Tibial nerve (tissue), 4 donors: ENCODE data around the gene GALNT10. TPM values are rescaled to one million over a fixed set of nuclear protein-coding genes. Genes with fewer than 3 reads are reported as not detected.

ENCODE experiments used
- DNase-seq, 2 donors: peaks; one replicate each; pipeline ENCODE4 v3.0.0-alpha.2; 2019; ENCODE audit warnings: low spot score in 2 of 2
- H3K27ac ChIP-seq, 4 donors: fragments of 200-600 bp; sonication (generic) in 3 of 4; one replicate each; pipeline ENCODE4 v1.5.1; 2017 to 2019; ENCODE audit warnings: mild to moderate bottlenecking in 1 of 4
- H3K27me3 ChIP-seq, 2 donors: fragments of 200-600 bp; sonication (generic) in 1 of 2; one replicate each; pipeline versions ENCODE4 v1.5.1 to v1.6.0; 2017 to 2019
- H3K36me3 ChIP-seq, 3 donors: fragments of 200-600 bp; sonication (generic); one replicate each; pipeline ENCODE4 v1.5.1; 2018 to 2019
- H3K4me1 ChIP-seq, 4 donors: fragments of 200-600 bp; sonication (generic) in 3 of 4; one replicate each; pipeline ENCODE4 v1.5.1; 2017 to 2019
- H3K4me3 ChIP-seq, 4 donors: fragments of 200-600 bp; sonication (generic) in 3 of 4; one replicate each; pipeline ENCODE4 v1.5.1; 2017 to 2019; ENCODE audit warnings: mild to moderate bottlenecking in 1 of 4, moderate library complexity in 1 of 4
- H3K9me3 ChIP-seq, 4 donors: fragments of 200-600 bp; sonication (generic) in 3 of 4; one replicate each; pipeline ENCODE4 v1.5.1; 2017 to 2019
- CTCF ChIP-seq, 5 experiments: fragments of 200-600 bp in 3 of 5; fragments of 450-650 bp in 2 of 5; sonication (generic) in 3 of 5; IDR thresholded peaks; one replicate each; pipeline ENCODE4 v1.5.1; 2016 to 2019; ENCODE audit warnings: antibody characterized with exemption in 5 of 5, mild to moderate bottlenecking in 3 of 5, moderate library complexity in 2 of 5
- EP300 ChIP-seq, 2 donors: sonication (generic); formaldehyde crosslinking; IDR thresholded peaks; one replicate each; pipeline ENCODE4 v1.6.1; 2017; ENCODE audit warnings: antibody characterized with exemption in 2 of 2, mild to moderate bottlenecking in 1 of 2
- POLR2A ChIP-seq, 2 donors: fragments of 450-650 bp; IDR thresholded peaks; one replicate each; pipeline ENCODE4 v1.6.1; 2017; ENCODE audit warnings: antibody characterized with exemption in 2 of 2, mild to moderate bottlenecking in 2 of 2, moderate library complexity in 2 of 2
- WGBS, 2 donors: methylation state at CpG; one replicate each; pipeline ENCODE4 v1.1.5; 2018; 5-methylcytosine and 5-hydroxymethylcytosine counted together
- total RNA-seq, 4 donors: library from RNA; depleted of rRNA; stranded (reverse); fragments of >200 nt; gene quantifications; one replicate each; pipeline ENCODE4 v1.1.0, GENCODE V29; 2016

GALNT10 gene
- total RNA-seq, 4 donors from 2014 or later: 24.1 to 41.2 (median 26.7) TPM

GRCh38 chr5:154295551-154295950 is 105.0 kb downstream of the GALNT10 start:
- no peak for TF ChIP-seq CTCF (IDR thresholded peaks at IDR 0.05)
- no peak for TF ChIP-seq POLR2A (IDR thresholded peaks at IDR 0.05)
- TF ChIP-seq EP300 (IDR thresholded peaks at IDR 0.05): no peak
- no peak for DNase-seq
- Histone ChIP-seq H3K4me1 (no peaks in the 10 kb centered on the region), H3K27ac (no peak overlapping the region), H3K36me3 (peaks cover 0 to 51% (median 0%) of the 10 kb centered on the region in 3 donors), H3K4me3 (no peak overlapping the region), H3K27me3 (no peaks in the 10 kb centered on the region), H3K9me3 (no peaks in the 10 kb centered on the region)
- 94 to 100% methylated on average over 1 of the region's 1 CpG for WGBS, 2 donors

- Histone ChIP-seq H3K9me3 (no peaks in the 10 kb centered on the region), H3K36me3 (peaks cover 0 to 53% (median 0%) of the 10 kb centered on the region in 3 donors), H3K4me3 (no peak overlapping the region), H3K27ac (no peak overlapping the region), H3K4me1 (peaks cover 0 to 5% (median 0%) of the 10 kb centered on the region in 4 donors), H3K27me3 (no peaks in the 10 kb centered on the region)
- TF ChIP-seq POLR2A (IDR thresholded peaks at IDR 0.05) (no peak), CTCF (IDR thresholded peaks at IDR 0.05) (no peak), EP300 (IDR thresholded peaks at IDR 0.05) (no peak)
- WGBS, 2 donors: 85 to 89% methylated on average over 6 of the region's 6 CpGs
- DNase-seq: no peak
Measured at GRCh38 chr5:154296525-154297159, 106.1 kb downstream of the GALNT10 start.

- peaks cover 0 to 57% (median 0%) of the 10 kb centered on the region in 3 donors for H3K36me3 ChIP-seq
- no peak overlapping the region for H3K27ac ChIP-seq
- peaks cover 0 to 14% (median 0%) of the 10 kb centered on the region in 4 donors for H3K4me1 ChIP-seq
- no peak for DNase-seq
- no peaks in the 10 kb centered on the region for H3K27me3 ChIP-seq
- H3K4me3 ChIP-seq: no peak overlapping the region
- no peaks in the 10 kb centered on the region for H3K9me3 ChIP-seq
- TF ChIP-seq POLR2A (IDR thresholded peaks at IDR 0.05) (no peak), EP300 (IDR thresholded peaks at IDR 0.05) (no peak), CTCF (IDR thresholded peaks at IDR 0.05) (no peak)
- WGBS, 2 donors: 83 to 86% methylated on average over 3 of the region's 3 CpGs
Measured at GRCh38 chr5:154298065-154298464, 107.5 kb downstream of the GALNT10 start.

- H3K4me3 ChIP-seq: no peak overlapping the region
- DNase-seq: no peak
- H3K27me3 ChIP-seq: no peaks in the 10 kb centered on the region
- peaks cover 0 to 14% (median 0%) of the 10 kb centered on the region in 4 donors for H3K4me1 ChIP-seq
- no peak overlapping the region for H3K27ac ChIP-seq
- WGBS, 2 donors: 87 to 96% methylated on average over 4 of the region's 4 CpGs
- TF ChIP-seq CTCF (IDR thresholded peaks at IDR 0.05) (no peak), EP300 (IDR thresholded peaks at IDR 0.05) (no peak), POLR2A (IDR thresholded peaks at IDR 0.05) (no peak)
- H3K36me3 ChIP-seq: peaks cover 0 to 54% (median 0%) of the 10 kb centered on the region in 3 donors
- peaks cover 0 to 8% (median 0%) of the 10 kb centered on the region in 4 donors for H3K9me3 ChIP-seq
Measured at GRCh38 chr5:154300207-154300883, 109.8 kb downstream of the GALNT10 start.

- TF ChIP-seq EP300 (IDR thresholded peaks at IDR 0.05) (no peak), POLR2A (IDR thresholded peaks at IDR 0.05) (no peak), CTCF (IDR thresholded peaks at IDR 0.05) (no peak)
- 64 to 65% methylated on average over 3 of the region's 3 CpGs for WGBS, 2 donors
- no peak for DNase-seq
- Histone ChIP-seq H3K36me3 (peaks cover 0 to 50% (median 0%) of the 10 kb centered on the region in 3 donors), H3K9me3 (peaks cover 0 to 11% (median 0%) of the 10 kb centered on the region in 4 donors), H3K4me3 (no peak overlapping the region), H3K4me1 (peaks cover 0 to 14% (median 0%) of the 10 kb centered on the region in 4 donors), H3K27me3 (no peaks in the 10 kb centered on the region), H3K27ac (peak overlapping the region in 1 of 4 donors; percentile 23)
Measured at GRCh38 chr5:154301726-154302125, 111.2 kb downstream of the GALNT10 start.
